HG03469 (cell line): ENCODE results near the gene EXOC6B.

Source experiments
- ATAC-seq: cut with Tn5 transposase; IDR thresholded peaks from one replicate; pipeline ENCODE4 v1.9.1; 2021; ENCODE audit warnings: mild to moderate bottlenecking, moderate library complexity, moderate number of reproducible peaks; ENCODE audit not compliant: unreplicated experiment

Gene EXOC6B

GRCh38 chr2:72129681-72130340 is 696.0 kb downstream of the EXOC6B start:
- ATAC-seq = no peak

GRCh38 chr2:72128843-72129227 is 697.0 kb downstream of the EXOC6B start:
- ATAC-seq = no peak

- no peak for ATAC-seq
Observed at GRCh38 chr2:72128059-72128842, 697.6 kb downstream of the EXOC6B start.

GRCh38 chr2:72127401-72128058 is 698.3 kb downstream of the EXOC6B start:
- ATAC-seq = no peak

GRCh38 chr2:72126186-72127100 is 699.4 kb downstream of the EXOC6B start:
- ATAC-seq = no peak
